Heart left ventricle (tissue), 16 donors: ENCODE measurements around the gene IDI2. TPM values are rescaled to one million over a fixed set of nuclear protein-coding genes. Genes with fewer than 3 reads are reported as not detected.

Experiments
- ATAC-seq, 4 donors: fragments of 200-7000 bp; cut with Tn5 transposase; one replicate each; pipeline ENCODE4 v1.9.1; 2020 to 2022; ENCODE audit warnings: moderate library complexity in 4 of 4, mild to moderate bottlenecking in 3 of 4, moderate number of reproducible peaks in 1 of 4
- DNase-seq, 5 donors: peaks; one replicate each; pipeline ENCODE4 v3.0.0-alpha.2; 2020
- H3K27ac ChIP-seq, 12 donors: fragments of 200-600 bp; sonication (generic) in 4 of 12; one replicate each; pipeline versions ENCODE4 v1.5.0 to v1.8.0; 2016 to 2022; ENCODE audit warnings: mild to moderate bottlenecking in 2 of 12
- H3K27me3 ChIP-seq, 9 donors: fragments of 200-600 bp; sonication (generic) in 2 of 9; one replicate each; pipeline versions ENCODE4 v1.5.1 to v1.8.0; 2016 to 2022; ENCODE audit warnings: mild to moderate bottlenecking in 3 of 9
- H3K36me3 ChIP-seq, 9 donors: fragments of 200-600 bp; sonication (generic) in 2 of 9; one replicate each; pipeline versions ENCODE4 v1.5.0 to v1.8.0; 2018 to 2022; ENCODE audit warnings: mild to moderate bottlenecking in 2 of 9
- H3K4me1 ChIP-seq, 12 donors: fragments of 200-600 bp; sonication (generic) in 4 of 12; one replicate each; pipeline versions ENCODE4 v1.5.0 to v1.8.0; 2016 to 2022; ENCODE audit warnings: mild to moderate bottlenecking in 3 of 12
- H3K4me3 ChIP-seq, 12 donors: fragments of 200-600 bp; sonication (generic) in 4 of 12; one replicate each; pipeline versions ENCODE4 v1.5.0 to v1.8.0; 2017 to 2022; ENCODE audit warnings: mild to moderate bottlenecking in 9 of 12, moderate library complexity in 4 of 12
- H3K9me3 ChIP-seq, 12 donors: fragments of 200-600 bp; sonication (generic) in 4 of 12; one replicate each; pipeline versions ENCODE4 v1.5.0 to v1.8.0; 2016 to 2022; ENCODE audit warnings: mild to moderate bottlenecking in 1 of 12
- CTCF ChIP-seq, 12 donors: fragments of 200-600 bp; sonication (generic) in 4 of 12; IDR thresholded peaks; one replicate each; pipeline versions ENCODE4 v1.5.0 to v1.8.0; 2018 to 2022; ENCODE audit warnings: antibody characterized with exemption in 12 of 12, mild to moderate bottlenecking in 5 of 12
- POLR2A ChIP-seq, 2 donors: fragments of 450-650 bp; IDR thresholded peaks; one replicate each; pipeline ENCODE4 v1.6.1; 2017; ENCODE audit warnings: antibody characterized with exemption in 2 of 2, mild to moderate bottlenecking in 2 of 2, moderate library complexity in 2 of 2
- WGBS, 4 donors: extraction: QIAGEN DNeasy Blood & Tissue Kit in 2 of 4; methylation state at CpG; one replicate each; pipeline versions ENCODE4 v1.1.5 to v1.1.7; 2013 to 2018; 5-methylcytosine and 5-hydroxymethylcytosine counted together
- intact Hi-C, 10 donors: fragments of 100-400 bp; cut with DNase I; formaldehyde crosslinking; loops; one replicate each; pipeline versions ENCODE4 v1.11.1 to v1.14.2; 2022
- polyA plus RNA-seq, 2 donors: library from polyadenylated mRNA; stranded (reverse); fragments of 200-250 nt; gene quantifications; one replicate each; pipeline ENCODE4 v1.2.3, GENCODE V29; 2013
- total RNA-seq, 9 donors: library from RNA; depleted of rRNA in 2 of 9; stranded (reverse); fragments of >200 nt in 2 of 9; fragmentation: NEBNext Ultra II Directional in 3 of 9; extraction: Animal tissue kit (Norgen Biotek cat#: 25700) in 3 of 9; gene quantifications; one replicate each; pipeline versions ENCODE4 v1.1.0 to v1.2.4, GENCODE V29; 2016 to 2023
- donor health status: ischemic (EF 13 %, LVEDD 7.1; RV severe dilation, severe dysfunction).
- donor health status: healthy with polysubstance abuse.
- donor health status: DM: no; HTN: yes; CAD: no.
- donor health status: DM: no; HTN: no; CAD: no.
- donor health status: ischemic (EF 25% LVEDD 6.9; RV normal size, moderate dysfunction).
- donor health status: ischemic (EF 25% LVEDD 5.7; RV mildly dilated, moderate dysfunction).
- donor health status: healthy.
- donor health status: DM: yes; HTN: yes; CAD: no.
- donor health status: ischemic (EF 35%, LVEDD 5.7; RV mildly dilated, moderate dysfunction).
- donor health status: nonischemic (EF 11% LVEDD 7.7; RV severe dilation, severe dysfunction).
- donor health status: DM: yes; HTN: yes; CAD: no.
- donor health status: PGD.
- donor health status: ischemic (EF 29% LVEDD 5.4; RV normal size, mild dysfunction).
- donor health status: nonischemic (EF 23%, LVEDD 6.1; RV moderate dilation, normal function).

IDI2 gene
- total and polyA plus RNA-seq, 11 donors: 0.18 to 0.72 (median 0.28) TPM; not detected in 4

GRCh38 chr10:992467-992866, 33.2 kb downstream of the IDI2 start:
- Histone ChIP-seq H3K9me3 (no peaks in the 10 kb centered on the region), H3K4me3 (no peak overlapping the region), H3K27ac (no peak overlapping the region), H3K36me3 (peaks cover 0 to 53% (median 49%) of the 10 kb centered on the region in 9 donors), H3K4me1 (peaks cover 0 to 22% (median 13%) of the 10 kb centered on the region in 12 donors), H3K27me3 (no peaks in the 10 kb centered on the region)
- WGBS, 4 donors: 93 to 99% (median 96%) methylated on average over 6 of the region's 6 CpGs
- no peak for ATAC-seq
- TF ChIP-seq CTCF (IDR thresholded peaks at IDR 0.05): no peak
- no peak for TF ChIP-seq POLR2A (IDR thresholded peaks at IDR 0.05)
- intact Hi-C loops: no loop called here
- DNase-seq: no peak

- DNase-seq (no peak), ATAC-seq (no peak)
- H3K27me3 ChIP-seq: no peaks in the 10 kb centered on the region
- WGBS, 4 donors: 88 to 95% (median 94%) methylated on average over 6 of the region's 6 CpGs
- peaks cover 0 to 36% (median 32%) of the 10 kb centered on the region in 9 donors for H3K36me3 ChIP-seq
- no peak overlapping the region for H3K4me3 ChIP-seq
- H3K9me3 ChIP-seq: no peaks in the 10 kb centered on the region
- H3K27ac ChIP-seq: no peak overlapping the region
- intact Hi-C loops: no loop called here
- TF ChIP-seq CTCF (IDR thresholded peaks at IDR 0.05): no peak
- TF ChIP-seq POLR2A (IDR thresholded peaks at IDR 0.05): no peak
- H3K4me1 ChIP-seq: peaks cover 2 to 32% (median 18%) of the 10 kb centered on the region in 12 donors
Observed at GRCh38 chr10:990808-991207, 34.9 kb downstream of the IDI2 start.

- Histone ChIP-seq H3K9me3 (no peaks in the 10 kb centered on the region), H3K27ac (peak overlapping the region in 11 of 12 donors; percentile 86 to 98 (median 95)), H3K27me3 (no peaks in the 10 kb centered on the region), H3K36me3 (peaks cover 0 to 25% (median 14%) of the 10 kb centered on the region in 9 donors), H3K4me3 (peak overlapping the region; percentile 58 to 100 (median 90)), H3K4me1 (peaks cover 2 to 32% (median 18%) of the 10 kb centered on the region in 12 donors)
- 27 to 39% (median 30%) methylated on average over 32 to 42 of the region's 42 CpGs for WGBS, 4 donors
- peak in 1 of 4 donors; percentile 11 for ATAC-seq
- TF ChIP-seq POLR2A (IDR thresholded peaks at IDR 0.05) (no peak), CTCF (IDR thresholded peaks at IDR 0.05) (no peak)
- intact Hi-C loops: loop anchor here in 8 of 10 donors (1.0 to 10.0 kb wide), 11 partner anchors 54 to 144 kb away; partner anchors contain the start of genes LARP4B (in 6 of the 8), IDI1 (in 3 of the 8) and WDR37 (in 1 of the 8)
- DNase-seq: no peak
Observed at GRCh38 chr10:988667-989545, 36.8 kb downstream of the IDI2 start.
